GM21717 (cell line): Measurements from ENCODE around the gene MARCKS.

Experiments
- ATAC-seq: cut with Tn5 transposase; IDR thresholded peaks from one replicate; pipeline ENCODE4 v1.9.1; 2021; ENCODE audit warnings: mild to moderate bottlenecking, moderate library complexity; ENCODE audit not compliant: unreplicated experiment

Gene MARCKS, protein sequence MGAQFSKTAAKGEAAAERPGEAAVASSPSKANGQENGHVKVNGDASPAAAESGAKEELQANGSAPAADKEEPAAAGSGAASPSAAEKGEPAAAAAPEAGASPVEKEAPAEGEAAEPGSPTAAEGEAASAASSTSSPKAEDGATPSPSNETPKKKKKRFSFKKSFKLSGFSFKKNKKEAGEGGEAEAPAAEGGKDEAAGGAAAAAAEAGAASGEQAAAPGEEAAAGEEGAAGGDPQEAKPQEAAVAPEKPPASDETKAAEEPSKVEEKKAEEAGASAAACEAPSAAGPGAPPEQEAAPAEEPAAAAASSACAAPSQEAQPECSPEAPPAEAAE

GRCh38 chr6:113856625-113857555 lies at the start of gene MARCKS:
Gene MARCKS (plus strand): TSS chr6:113857345. CDS start chr6:113857746, 401 bp downstream.
- peak; percentile 43 for ATAC-seq

DNA sequence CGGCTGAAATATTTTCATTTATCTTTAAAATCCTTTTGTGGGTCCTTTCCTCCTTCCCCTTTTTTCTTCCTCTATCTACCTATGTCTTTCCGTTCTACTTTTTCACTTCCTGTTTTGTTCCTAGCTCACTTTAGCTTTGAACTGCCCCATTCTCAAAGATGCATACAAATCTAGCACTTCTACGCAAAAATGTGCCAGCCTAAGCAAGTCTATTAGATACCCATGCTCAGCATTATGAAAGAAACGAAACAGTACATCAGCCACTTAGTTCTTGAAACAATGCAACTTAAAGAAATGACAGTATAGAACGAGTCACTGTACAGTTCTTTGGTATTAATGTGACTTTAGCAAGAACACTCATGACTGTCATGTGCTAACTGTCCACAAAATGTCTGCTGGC lies 47.3 kb upstream of the MARCKS start:
- ATAC-seq = peak; percentile 66

GRCh38 chr6:113813142-113813541 lies 44.0 kb upstream of the MARCKS start:
- no peak for ATAC-seq

DNA sequence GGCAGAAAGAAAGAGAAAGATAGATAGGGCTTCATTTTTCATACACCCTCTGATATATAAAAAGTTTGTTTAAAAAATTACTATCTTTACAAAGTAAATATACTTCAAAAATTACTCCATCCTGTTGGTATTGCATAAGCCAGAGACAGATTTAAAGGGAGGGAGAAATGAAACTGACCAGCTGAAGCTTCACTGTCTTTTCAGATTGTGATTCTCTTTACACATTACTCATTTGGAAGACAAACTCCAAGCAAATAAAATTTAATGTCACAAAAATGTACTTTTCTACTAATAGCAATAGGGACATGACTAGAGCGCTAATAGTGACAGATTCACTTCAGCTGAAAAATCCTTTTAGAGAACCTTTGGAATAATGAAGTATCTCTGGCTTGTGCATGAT lies 38.6 kb upstream of the MARCKS start:
- no peak for ATAC-seq

DNA sequence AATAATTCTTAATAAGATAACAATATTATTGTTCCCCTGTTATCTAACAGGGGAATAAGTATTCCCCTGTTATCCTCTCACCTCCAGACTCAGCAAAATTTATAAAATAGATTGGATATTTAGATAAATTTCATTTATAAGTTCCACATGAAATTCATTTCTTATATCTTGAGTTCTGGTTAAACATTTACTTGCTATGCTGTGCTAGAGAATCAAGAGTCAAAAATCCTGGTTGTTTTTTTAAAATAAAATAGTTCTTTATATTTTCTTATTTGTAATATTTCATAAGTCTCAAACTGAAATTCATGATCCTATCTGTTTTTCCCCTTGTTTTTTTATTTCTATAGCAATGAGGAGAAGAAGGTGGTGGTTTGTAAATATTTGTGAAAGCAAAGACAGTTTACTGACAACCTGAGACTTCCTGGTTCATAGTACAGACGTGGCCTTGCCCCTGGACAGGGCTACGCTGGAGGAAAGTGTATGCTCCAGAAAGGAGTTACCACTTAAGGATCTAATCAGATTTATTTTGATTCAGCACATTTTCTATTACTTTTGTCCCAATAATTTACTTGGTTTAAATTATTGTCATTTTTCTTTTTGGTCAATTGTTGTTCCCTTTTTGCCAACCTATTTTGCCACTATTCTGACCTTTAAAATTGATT lies 37.8 kb upstream of the MARCKS start:
- ATAC-seq = no peak

DNA sequence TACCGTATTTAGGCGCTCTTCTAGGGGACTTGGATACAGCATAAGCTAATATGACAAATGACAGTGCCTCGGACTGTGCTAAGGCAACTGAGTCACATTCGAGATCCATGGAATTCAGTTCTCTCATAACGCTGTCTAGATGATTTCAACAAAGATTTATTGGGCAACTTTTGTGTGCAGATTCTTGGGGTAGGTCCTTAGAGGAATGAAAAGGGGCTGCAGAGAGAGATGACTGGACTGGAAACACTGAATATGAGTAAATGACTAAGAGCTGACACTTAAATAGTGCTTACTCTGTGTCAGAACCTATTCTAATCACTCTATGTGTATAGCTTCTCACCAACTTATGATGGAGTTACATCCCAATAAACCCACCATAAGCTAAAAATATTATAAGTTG lies 36.4 kb upstream of the MARCKS start:
- no peak for ATAC-seq

DNA sequence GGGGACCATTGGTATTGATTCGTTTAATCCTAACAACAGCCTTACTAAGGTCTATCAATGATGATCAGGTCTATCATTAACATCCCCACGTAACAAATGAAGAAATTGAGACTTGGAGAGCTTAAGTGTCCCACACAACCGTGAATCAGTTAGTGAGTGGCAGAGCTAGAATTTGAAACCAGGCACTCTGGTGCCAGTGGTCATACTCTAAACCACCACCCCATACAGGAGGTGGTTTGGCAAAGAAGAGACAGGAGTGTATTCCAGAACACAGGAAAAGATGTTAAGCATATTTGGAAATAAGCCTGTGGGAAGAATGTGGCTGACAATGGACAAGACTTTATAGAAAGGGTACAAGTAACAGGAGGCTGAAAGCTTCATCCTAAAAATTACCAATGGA lies 35.7 kb upstream of the MARCKS start:
- ATAC-seq = no peak

DNA sequence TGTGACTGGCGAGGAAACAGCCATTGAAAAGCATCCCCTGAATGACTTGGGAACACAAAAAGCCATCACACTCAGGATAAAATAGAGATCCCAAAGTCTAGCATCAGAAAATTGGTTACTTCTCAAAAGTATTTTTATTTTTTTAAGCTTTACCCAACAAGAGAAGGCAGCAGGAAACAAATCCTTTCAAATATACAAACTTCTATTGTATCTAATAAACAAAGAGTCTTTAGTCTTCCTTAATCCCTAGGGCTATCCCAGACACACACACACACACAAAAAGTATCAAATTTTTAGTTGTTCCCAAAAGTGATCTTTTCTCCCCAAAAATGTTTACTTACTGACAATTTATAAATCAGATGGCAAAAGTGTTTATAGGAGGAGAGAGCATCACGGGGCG lies 33.2 kb upstream of the MARCKS start:
- no peak for ATAC-seq

DNA sequence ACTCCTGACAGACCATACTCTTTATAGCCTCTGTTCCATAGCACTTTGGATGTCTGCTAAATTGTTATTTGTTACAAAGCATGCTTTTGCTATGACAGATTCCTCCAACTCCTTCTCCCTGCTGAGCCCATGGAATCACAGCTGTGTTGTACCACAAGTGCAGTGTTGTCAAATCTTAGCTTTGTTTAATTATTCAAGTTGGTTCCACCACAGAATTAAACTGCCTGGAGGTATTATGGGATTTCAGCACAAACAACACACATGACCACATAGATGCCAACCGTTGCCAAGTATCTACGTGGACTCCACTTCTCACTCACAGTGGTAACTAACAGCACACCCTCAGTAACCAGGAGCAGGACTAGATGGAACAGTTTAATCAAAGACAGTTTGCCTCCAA lies 32.7 kb upstream of the MARCKS start:
- no peak for ATAC-seq

DNA sequence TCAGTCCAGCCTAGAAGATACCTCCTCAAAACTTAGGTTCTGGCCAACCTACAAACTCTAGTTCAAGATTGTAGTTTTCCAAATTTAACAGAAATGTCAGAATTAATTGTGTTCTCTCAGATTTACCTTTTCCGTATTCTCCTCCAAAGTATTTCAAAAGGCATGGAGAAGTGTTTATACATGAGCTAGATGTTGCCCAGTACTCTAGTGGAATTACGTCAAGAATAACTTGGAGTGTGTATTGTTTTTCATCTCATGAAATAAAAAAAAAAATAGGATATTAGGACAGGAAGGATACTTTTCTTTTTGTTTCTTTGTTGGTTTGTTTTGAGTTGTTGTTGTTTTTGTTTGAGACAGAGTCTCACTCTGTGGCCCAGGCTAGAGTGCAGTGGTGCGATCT lies 32.3 kb upstream of the MARCKS start:
- ATAC-seq = no peak

DNA sequence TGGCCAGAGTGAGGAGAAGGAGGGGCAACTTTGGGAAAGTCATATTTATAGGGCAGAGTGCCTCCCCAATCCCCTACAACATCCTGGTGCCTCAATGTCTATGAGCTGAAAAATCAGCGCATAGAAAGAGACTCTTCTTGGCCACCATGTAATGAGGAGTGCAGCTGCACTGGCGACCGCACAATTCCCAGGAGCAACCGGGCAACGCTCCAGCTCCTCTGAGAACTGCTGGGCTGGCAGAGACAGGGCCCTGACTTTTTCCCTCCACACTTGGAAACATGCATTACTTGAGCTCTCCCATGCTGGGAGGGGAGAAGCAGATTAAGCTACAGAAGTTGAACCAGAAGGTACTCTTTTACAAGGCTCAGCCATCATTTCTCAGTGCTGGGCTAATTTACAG lies 31.4 kb upstream of the MARCKS start:
- no peak for ATAC-seq

GRCh38 chr6:113828984-113829695 lies 28.0 kb upstream of the MARCKS start:
- ATAC-seq = no peak

- ATAC-seq = no peak
Measured at GRCh38 chr6:113829696-113830045, 27.5 kb upstream of the MARCKS start.

GRCh38 chr6:113830140-113830539 lies 27.0 kb upstream of the MARCKS start:
- ATAC-seq = no peak

- ATAC-seq = no peak
Measured at GRCh38 chr6:113833537-113833936, 23.6 kb upstream of the MARCKS start.

- no peak for ATAC-seq
Measured at GRCh38 chr6:113837170-113837569, 20.0 kb upstream of the MARCKS start.

DNA sequence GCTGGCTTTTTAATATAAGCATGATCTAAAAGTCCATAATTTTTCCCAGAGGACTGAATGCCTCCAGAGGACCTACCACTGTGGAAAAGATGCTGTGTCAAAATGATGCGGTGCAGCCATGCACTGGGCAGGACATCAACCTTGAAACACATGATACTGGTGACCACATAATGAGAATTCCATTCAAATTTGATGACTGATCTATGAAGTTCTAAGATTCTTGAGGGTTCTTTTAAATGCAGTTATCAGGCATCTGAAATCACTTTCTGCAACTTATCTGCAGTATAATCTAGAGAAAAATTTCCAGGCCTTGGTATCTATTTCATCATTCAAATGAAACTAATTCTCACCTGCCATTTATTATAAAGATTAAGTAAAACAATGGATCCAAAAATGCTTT lies 15.0 kb upstream of the MARCKS start:
- ATAC-seq = no peak

GRCh38 chr6:113843500-113844073 lies 13.6 kb upstream of the MARCKS start:
- no peak for ATAC-seq

DNA sequence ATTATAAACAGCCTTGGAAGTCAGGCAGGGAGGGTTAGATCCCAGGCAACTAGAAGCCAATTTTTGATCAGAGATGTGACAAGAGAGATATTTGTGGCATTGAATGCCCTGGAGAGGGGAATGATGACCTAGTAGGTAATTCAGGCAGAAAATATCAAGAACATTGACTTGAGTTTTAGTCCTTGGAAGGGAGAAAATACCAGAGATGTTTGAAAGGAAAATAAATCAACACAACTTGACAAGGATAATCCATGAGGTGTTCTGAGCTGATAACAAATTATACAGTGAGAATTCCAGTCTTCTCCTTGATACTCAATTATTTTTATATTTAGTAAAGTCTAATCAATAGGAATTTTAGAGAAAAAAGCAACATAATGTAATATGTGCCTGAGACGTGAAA lies 10.6 kb upstream of the MARCKS start:
- ATAC-seq = no peak

GRCh38 chr6:113847447-113847846 lies 9.7 kb upstream of the MARCKS start:
- ATAC-seq = no peak

GRCh38 chr6:113848280-113848679 lies 8.9 kb upstream of the MARCKS start:
- ATAC-seq = no peak
